SH-SY5Y (cell line): Measurements from ENCODE around the gene PECR.

Experiments used
- GATA2 ChIP-seq: IDR thresholded peaks from 2 replicates; pipeline ENCODE4 v1.6.1; 2011; ENCODE audit warnings: mild to moderate bottlenecking, low read depth, low read length
- GATA3 ChIP-seq: IDR thresholded peaks from 2 replicates; pipeline ENCODE4 v1.6.1; 2011; ENCODE audit warnings: low read depth, mild to moderate bottlenecking, low read length, moderate library complexity

PECR gene

DNA sequence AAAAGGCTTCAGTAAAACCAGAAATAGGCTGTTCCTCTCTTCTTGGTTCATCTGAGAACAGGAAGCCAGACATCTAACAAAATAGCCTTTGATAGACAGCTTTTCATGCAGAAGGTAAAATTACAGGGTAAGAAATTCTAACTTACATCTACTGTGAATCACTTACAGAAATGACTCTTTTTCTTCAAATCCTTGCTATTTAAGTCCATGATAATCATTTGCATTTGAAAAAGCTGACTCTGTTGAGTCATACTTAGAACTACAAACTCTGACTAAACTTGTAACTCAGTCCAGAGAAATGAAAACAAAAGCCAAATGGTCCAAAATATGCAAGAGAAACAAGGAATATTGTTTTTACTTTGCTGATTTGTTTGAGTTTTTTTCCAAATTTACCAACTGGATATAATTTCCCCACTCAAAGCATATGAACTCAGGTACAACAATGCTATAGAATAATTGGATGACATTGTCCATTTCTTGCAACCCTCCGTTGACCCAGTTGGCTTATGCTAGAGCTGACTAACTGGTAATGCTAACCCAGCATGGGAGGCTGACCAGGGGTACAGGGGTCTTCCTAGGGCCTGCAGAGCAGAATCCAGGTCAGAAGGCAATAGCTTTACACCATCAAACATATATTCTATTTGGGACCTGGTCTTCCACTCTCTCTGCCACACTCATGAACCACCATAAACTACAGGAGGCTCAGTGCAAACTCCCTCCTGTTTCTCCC, 49.5 kb downstream of the PECR start:
- TF ChIP-seq GATA2 (no peak), GATA3 (no peak)

GRCh38 chr2:216030216-216030615, 51.4 kb downstream of the PECR start:
- no peak for TF ChIP-seq GATA2
- no peak for TF ChIP-seq GATA3

GRCh38 chr2:216029416-216030129, 52.0 kb downstream of the PECR start:
- TF ChIP-seq GATA2 (no peak), GATA3 (no peak)

- TF ChIP-seq GATA2 (no peak), GATA3 (no peak)
Observed at GRCh38 chr2:216024779-216025336, 56.8 kb downstream of the PECR start.

- TF ChIP-seq GATA3, result no peak
Observed at GRCh38 chr2:216023055-216023648, 58.5 kb downstream of the PECR start.

DNA sequence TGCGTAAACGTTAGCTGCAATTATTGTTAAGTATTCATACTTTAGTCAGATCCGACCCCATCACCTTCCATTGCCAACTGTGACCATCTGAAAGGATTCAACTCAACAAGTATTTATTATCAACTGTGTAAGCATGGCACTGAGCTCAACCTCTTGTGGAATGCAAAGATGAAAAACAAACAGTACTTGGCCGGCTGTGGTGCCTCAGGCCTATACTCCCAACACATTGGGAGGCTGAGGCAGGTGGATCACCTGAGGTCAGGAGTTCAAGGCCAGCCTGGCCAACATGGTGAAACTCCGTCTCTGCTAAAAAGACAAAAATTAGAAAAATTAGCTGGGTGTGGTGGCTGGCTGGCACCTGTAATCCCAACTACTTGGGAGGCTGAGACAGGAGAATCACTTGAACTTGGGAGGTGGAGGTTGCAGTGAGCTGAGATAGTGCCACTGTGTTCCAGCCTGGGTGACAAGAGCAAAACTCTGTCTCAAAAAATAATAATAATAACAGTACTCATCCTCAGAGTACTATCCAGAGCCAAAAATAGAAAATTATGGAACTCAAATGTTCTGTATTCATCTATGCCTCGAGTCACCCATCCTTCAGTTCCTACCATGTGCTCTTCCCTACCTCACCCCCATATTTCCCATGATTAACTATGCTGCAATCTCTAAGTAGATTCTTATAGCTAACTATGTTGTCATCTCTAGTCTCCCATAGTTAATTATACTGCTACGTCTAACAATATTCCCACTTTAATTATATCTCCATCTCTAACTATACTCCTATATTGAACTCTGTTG, 59.6 kb downstream of the PECR start:
- TF ChIP-seq GATA3, result no peak
- no peak for TF ChIP-seq GATA2

DNA sequence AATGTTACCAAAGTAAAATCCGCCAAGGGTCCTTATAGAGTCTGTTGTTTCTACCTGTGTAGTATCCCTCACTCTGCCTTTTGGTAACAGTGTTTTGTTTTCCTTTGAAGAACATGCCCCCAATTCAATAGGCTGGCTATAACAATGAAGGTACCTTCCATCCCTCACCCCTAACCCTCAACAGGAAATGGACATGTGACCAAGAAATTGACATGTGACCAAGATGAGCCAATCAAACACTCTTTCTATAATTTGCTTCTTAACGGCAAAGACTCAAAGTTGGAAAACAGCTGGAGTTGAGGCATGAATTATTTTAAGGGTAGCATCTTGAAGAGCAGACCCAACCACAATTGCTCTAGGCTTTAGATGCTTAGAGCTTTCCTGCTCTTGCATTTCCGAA, 62.9 kb downstream of the PECR start:
- TF ChIP-seq GATA2 (no peak), GATA3 (no peak)

- TF ChIP-seq GATA2, result no peak
- no peak for TF ChIP-seq GATA3
Observed at GRCh38 chr2:216017365-216017764, 64.2 kb downstream of the PECR start.

GRCh38 chr2:216016581-216016980, 65.0 kb downstream of the PECR start:
- no peak for TF ChIP-seq GATA2
- TF ChIP-seq GATA3, result no peak

DNA sequence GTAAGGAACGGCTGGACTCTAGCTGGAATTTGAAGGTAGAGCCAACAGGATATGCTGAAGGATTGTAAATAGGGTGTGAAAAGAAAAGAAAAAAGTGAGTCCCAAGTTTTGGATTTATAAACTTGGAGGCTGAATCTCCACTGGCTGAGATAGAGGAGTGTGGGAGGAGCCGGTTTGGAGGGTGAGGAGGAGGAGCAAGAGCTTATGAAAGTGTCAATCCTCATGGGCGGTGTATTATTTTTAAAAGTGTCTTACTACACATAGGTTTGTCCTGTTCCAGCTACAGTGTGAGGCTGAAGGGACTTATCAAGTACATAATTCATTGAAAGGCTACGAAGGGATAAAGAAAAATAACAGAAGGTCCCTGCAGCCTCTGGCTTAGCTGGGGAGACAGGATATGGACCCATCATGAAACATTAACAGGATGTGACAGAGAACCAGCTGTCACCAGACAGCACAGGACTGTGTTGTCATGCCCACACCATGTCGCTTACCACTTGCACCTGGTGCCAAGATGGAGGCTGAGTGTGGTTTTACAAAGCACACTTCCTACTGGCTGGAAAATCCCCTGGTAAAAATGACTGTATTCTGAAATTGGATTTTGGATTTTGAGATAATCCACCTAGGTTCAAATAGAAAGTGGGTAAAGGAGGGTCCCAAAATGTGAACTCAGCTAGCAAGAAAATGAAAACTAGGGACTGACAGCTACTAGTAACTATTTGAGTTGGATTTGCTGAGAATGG, 65.7 kb downstream of the PECR start:
- no peak for TF ChIP-seq GATA2

DNA sequence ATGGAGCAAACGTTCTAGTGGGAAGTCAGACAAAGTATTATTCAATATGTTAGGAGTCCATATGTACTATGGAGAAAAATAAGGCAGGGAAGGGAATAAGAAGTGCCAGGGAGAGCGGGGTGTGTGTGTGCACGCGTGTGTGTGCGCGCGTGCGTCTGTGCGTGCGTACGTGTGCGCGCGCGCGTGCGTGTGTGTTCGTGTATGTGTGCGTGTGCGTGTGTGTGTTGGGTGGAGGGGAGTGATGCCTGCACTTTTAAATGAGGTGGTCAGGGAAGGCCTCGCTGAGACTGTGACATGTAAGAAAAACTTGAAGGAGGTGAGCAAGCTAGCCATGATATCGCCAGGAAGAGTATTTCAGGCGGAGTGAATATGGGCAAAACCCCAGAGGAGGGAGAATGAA, 66.6 kb downstream of the PECR start:
- no peak for TF ChIP-seq GATA3

DNA sequence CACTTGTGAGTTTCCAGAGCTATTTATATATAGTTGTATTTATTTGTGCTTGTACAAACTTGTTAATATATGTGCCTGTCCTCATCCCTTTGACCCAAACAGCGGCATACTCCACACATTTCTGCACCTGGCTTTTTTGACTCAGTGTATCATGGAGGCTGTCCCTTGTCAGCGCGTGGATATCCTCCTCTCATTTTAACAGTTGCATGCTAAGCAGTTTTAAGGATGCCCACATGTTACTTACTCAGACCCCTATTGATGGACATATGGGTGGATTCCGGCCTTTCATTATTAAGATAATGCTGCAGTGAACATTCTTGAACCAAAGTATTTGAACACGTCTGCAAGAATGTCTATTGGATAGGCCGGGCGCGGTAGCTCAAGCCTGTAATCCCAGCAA, 67.6 kb downstream of the PECR start:
- TF ChIP-seq GATA2, result no peak
- TF ChIP-seq GATA3, result no peak

DNA sequence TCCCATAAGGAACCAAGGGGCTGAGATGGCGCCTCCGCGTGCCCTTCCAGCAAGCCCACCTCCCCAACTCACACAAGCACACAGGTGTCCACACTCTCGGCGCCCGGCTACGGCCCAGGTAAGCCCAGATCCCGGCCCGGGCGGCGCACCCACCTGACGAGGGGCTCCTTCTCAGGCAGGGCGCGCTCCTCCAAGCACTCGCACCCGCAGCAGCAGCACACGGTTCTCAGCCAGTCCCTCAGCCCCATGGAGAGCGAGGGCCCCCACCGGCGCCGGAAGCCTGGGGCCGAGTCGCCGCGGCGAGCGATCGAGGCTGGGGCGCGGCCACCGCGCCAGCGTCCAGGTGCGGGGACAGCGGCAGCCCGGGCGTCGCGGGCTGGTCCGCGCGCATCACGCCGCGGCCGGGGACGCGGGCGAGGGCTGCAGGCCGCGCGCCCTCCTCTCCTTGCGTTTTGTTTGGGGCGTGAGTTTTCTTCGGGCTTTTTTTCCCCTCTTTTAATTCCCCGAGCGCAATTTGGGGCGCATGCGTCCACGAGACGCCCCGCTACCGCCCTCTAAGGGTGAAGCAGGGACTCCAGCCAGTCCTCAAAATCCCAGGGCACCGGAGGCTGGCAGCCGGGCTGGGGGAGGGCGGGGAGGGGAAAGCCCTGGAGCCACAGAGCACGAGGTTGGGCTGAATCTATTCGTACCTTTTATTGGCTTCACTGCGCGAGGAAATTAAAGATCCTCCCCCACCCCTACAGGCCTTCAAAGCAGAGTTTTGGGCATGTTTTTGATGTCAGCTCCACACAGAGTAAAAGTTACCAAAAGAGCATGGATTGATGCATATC, 68.3 kb downstream of the PECR start, which contains the start of gene MREG:
MREG (minus strand) TSS at position 472 of the 830 bp plus-strand sequence; CDS start at position 248, 224 bp downstream.
- no peak for TF ChIP-seq GATA2
